NCI-H510A (cell line): ENCODE measurements around the gene PPARG.

ENCODE experiments used
- DNase-seq: peaks from one replicate; lab custom pipeline; 2025; lab: John Stamatoyannopoulos, UW

Gene PPARG

GRCh38 chr3:12415014-12415680, 126.3 kb downstream of the PPARG start:
- no peak for DNase-seq

GRCh38 chr3:12416731-12417130, 127.9 kb downstream of the PPARG start:
- no peak for DNase-seq

GRCh38 chr3:12420393-12420792, 131.5 kb downstream of the PPARG start:
- no peak for DNase-seq

GRCh38 chr3:12421132-12421531, 132.3 kb downstream of the PPARG start:
- DNase-seq = no peak

- no peak for DNase-seq
Observed at GRCh38 chr3:12423131-12423530, 134.3 kb downstream of the PPARG start.

GRCh38 chr3:12423918-12424630, 135.2 kb downstream of the PPARG start:
- no peak for DNase-seq

GRCh38 chr3:12424635-12425319, 135.9 kb downstream of the PPARG start:
- DNase-seq = no peak

GRCh38 chr3:12425850-12426579, 137.1 kb downstream of the PPARG start:
- DNase-seq = no peak

- DNase-seq = no peak
Observed at GRCh38 chr3:12427551-12427950, 138.7 kb downstream of the PPARG start.

- no peak for DNase-seq
Observed at GRCh38 chr3:12428126-12428525, 139.3 kb downstream of the PPARG start.

- DNase-seq = no peak
Observed at GRCh38 chr3:12430086-12430485, 141.2 kb downstream of the PPARG start.

GRCh38 chr3:12433823-12434222, 145.0 kb downstream of the PPARG start:
- no peak for DNase-seq

- DNase-seq = no peak
Observed at GRCh38 chr3:12436514-12437220, 147.8 kb downstream of the PPARG start.

- no peak for DNase-seq
Observed at GRCh38 chr3:12437221-12437605, 148.3 kb downstream of the PPARG start.

GRCh38 chr3:12437861-12438260, 149.0 kb downstream of the PPARG start:
- no peak for DNase-seq

- DNase-seq = no peak
Observed at GRCh38 chr3:12438318-12438717, 149.4 kb downstream of the PPARG start.

GRCh38 chr3:12439161-12439940, 150.5 kb downstream of the PPARG start:
- DNase-seq = no peak

- no peak for DNase-seq
Observed at GRCh38 chr3:12440927-12441714, 152.3 kb downstream of the PPARG start.

GRCh38 chr3:12442654-12443501, 154.0 kb downstream of the PPARG start:
- DNase-seq = no peak
